HG02943 (cell line): ENCODE results near the gene IGFBPL1.
"Not testable (repeated sequence)": the region's sequence is repeated elsewhere in the genome, so short reads cannot be mapped to it uniquely, and the experiment has no call there.

Source experiments
- ATAC-seq: cut with Tn5 transposase; IDR thresholded peaks from one replicate; pipeline ENCODE4 v1.9.1; 2021; ENCODE audit warnings: mild to moderate bottlenecking, low read depth, moderate library complexity; ENCODE audit not compliant: unreplicated experiment

Gene IGFBPL1

GRCh38 chr9:38380872-38381534, 43.3 kb downstream of the IGFBPL1 start:
- no peak for ATAC-seq

GRCh38 chr9:38380230-38380871, 43.9 kb downstream of the IGFBPL1 start:
- no peak for ATAC-seq

- not testable (repeated sequence) for ATAC-seq
Measured at GRCh38 chr9:38377336-38378083, 46.7 kb downstream of the IGFBPL1 start.

DNA sequence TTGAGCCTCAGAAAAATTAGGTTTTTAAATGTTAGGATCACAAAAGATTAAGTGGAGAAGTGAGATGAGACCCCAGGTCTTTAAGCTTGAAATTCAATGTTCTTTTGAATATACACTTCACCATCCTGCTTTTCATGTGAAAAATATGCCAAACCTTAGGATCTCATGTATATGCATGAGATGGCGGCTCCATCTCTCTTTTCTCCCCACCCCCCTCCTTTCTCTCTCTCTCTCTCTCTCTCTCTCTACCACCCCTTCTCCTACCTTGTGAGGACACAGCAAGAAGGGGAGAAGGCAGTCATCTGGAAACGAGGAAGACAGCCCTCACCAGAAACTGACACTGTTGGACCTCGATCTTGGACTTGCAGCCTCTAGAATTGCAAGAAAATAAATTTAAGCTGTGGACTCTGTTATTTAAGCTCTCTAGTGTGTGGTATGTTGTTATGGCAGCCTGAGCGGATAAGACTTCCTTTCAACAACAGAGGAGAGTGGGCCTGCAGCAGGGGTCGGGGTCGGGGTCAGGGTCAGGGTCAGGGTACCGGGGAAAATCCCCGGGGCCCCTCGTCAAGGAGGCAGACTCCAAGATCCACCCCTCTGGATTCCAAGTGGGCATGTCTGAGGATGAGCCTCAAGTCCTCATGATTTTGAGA, 48.1 kb downstream of the IGFBPL1 start:
- no peak for ATAC-seq

- ATAC-seq, result no peak
Measured at GRCh38 chr9:38375572-38375963, 48.7 kb downstream of the IGFBPL1 start.

- no peak for ATAC-seq
Measured at GRCh38 chr9:38374847-38375571, 49.2 kb downstream of the IGFBPL1 start.

DNA sequence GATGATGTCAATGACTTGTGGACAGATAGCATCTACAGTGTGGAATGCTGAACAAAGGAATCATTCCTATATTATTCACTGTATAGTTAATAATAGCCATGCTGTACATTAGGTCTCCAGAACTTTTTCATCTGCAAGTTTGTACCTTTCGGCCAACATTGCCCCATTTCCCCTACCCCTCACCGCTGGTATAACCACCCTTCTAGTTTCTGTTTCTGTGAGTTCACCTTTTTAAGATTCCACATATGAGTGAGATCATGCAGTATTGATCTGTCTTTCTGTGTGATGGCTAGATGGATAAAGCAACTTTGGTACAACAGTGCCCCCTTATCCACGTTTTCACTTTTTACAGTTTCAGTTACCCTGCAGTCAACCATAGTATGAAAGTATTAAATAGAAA, 50.6 kb downstream of the IGFBPL1 start:
- ATAC-seq, result no peak

DNA sequence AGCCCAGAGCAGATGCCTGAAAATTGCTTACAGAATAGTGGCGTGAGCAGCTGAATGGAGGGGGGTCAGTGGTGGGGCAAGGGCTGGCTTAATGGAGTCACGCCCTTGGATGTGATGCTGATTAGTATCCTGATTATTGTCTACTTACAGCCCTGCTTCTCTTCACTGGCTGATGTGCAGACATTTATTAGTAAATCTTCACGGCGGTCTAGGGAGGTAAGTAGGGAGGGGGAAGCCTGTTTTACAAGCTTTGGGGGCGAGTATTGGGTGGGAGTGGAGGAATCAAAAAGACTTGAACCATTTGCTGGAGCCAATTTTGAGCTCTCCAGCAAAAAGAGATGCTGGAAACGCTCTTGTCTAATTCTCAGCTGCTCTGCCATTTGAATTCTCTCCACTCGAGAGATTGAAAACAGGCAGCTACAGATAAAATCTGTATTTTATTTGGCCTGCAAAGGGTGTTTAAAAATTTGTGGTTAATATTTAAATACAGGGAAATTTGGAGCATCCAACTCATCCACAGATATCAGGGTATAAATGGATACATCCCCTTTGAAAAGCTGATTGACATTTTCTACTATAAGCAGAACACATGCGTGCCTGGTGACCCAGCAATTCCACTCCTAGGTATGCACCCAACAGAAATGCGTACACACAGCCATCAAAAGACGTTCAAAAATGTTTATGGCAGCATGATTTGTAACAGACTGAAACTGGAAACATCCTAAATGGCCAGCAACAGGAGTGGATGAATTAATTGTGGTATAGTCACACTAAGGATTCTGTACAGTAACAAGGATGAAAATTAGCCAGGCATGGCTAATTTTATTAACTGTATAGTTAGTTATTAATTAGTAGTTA, 51.3 kb downstream of the IGFBPL1 start:
- no peak for ATAC-seq

GRCh38 chr9:38371495-38371894, 52.8 kb downstream of the IGFBPL1 start:
- no peak for ATAC-seq

DNA sequence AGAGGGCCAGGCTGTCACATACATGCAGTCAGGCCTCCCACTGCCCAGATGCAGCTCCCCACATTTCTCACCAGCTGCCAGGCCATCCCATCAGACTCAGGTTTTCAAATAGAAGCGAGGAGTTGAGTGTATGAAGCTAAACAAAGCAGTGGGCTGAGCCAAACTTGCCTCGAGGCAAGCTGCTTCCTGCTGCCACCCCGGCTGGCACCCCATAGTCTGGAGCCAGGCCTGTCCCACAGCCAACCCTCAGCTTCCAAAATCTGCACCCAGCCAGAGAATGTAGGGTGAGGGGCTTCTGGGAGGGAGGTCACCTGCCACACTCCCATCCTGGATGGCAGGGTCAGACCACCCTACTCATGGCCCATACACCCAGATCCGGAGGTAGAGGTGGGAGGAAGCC, 54.1 kb downstream of the IGFBPL1 start:
- ATAC-seq, result no peak

GRCh38 chr9:38368731-38369130, 55.5 kb downstream of the IGFBPL1 start:
- no peak for ATAC-seq

DNA sequence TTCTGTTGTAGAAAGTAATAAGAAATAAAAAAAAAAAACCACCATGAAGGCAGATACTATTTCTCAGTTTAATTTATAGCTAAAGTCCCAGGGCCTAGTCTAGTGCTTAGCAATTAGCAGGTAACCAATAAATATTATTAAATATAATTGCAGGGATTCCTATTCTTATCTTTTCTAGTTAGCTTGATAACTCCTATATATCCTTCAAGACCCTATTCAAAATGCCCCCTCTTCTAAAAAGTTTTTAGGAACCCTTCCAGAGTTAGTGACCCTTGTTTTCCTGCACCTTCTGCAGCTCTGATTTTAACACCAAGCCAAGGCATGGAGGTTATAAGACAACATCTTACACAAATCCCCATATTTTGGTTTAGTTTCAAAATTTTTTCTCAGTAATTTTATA, 56.4 kb downstream of the IGFBPL1 start:
- no peak for ATAC-seq

DNA sequence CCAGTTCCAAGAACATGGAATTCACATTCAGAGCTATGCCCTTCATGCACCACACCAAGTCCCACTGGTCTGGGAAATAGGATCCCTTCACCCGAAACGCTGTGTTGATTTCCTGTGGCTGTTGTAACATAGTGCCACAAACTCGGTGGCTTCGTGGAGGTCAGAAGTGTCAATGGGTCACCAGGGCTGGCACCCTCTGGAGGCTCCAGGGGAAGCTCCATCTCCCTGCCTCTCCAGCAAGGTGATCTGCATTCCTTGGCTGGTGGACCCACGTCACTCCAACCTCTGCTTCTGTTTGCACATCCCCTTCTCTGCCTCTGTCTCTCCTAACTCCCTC, 60.7 kb downstream of the IGFBPL1 start:
- ATAC-seq, result no peak

DNA sequence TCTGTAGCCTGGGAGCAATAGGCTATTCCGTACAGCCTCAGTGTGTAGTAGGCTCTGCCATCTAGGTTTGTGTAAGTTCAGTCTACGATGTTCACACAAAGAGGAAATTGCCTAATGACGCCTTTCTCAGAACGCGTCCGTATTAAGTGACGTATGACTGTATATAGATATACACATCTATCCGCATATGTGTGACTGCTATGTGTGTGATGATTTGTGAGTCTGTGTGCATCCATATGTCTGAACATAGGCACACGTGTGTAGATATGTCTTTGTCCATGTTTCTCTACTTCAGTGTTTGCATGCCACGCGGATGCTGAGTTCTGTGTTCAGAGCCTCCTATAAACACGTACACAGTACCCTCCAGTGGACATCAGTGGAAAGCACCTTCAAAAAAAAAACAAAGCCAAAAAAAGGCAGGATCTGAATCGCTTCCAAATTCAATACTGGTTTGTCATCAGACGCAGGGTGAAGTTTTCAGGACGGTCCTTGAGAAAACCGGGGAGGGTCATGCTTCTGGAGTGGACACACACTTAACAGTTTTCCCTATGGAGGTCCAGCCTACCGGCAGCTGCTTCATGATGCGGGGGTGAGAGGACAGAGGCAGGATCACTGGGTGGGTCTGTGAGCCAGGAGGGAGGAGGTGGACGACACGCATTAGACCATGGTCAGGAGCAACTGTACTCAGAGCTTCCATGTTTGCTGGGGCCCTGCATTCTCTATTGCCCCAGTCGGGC, 61.2 kb downstream of the IGFBPL1 start:
- ATAC-seq, result no peak

GRCh38 chr9:38361473-38361850, 62.8 kb downstream of the IGFBPL1 start:
- ATAC-seq, result no peak

DNA sequence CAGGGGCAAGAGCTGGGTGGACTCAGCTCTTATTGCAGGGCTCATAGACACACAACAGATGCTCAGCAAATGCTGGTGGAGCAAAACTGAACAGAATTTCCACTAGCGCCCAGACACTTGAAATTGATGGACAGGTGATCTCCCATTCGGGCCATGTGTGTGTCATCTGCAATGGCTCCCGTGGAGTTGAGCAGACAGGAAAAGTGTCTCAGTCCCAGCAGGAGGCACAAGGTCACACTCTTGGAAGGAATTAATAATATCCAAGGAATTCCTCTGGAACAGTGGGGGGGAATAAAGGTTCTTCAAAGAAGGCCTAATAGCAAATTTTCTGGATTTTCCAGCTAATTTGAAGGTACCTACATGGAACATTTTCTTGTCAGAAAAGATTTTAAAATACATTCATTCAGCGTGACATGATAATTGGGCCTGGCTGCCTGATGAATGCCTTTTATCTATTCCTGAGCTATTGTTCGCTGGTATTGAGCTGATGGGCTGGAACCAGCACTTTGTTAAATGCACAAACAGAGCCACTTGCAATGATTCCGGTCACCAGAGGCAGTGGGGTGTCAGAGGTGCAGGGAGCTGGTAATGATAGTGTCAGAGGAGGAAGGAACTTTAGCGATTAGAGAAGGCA, 63.3 kb downstream of the IGFBPL1 start:
- no peak for ATAC-seq

GRCh38 chr9:38359689-38360385, 64.4 kb downstream of the IGFBPL1 start:
- ATAC-seq, result no peak

- ATAC-seq, result no peak
Measured at GRCh38 chr9:38359297-38359653, 65.0 kb downstream of the IGFBPL1 start.
